22Rv1 (cell line): Measurements from ENCODE around the gene DDR2.

Experiments
- CTCF ChIP-seq: fragments of 450-650 bp; IDR thresholded peaks from 2 replicates; pipeline ENCODE4 v1.5.1; 2017; ENCODE audit warnings: mild to moderate bottlenecking
- ZFX ChIP-seq: fragments of 450-650 bp; IDR thresholded peaks from 2 replicates; pipeline ENCODE4 v1.6.1; 2017; ENCODE audit warnings: antibody characterized with exemption, borderline replicate concordance

- TF ChIP-seq CTCF = no peak
- no peak for TF ChIP-seq ZFX
Observed at GRCh38 chr1:162756523-162756922, 124.3 kb downstream of the DDR2 start.
